TTC549 (cell line): ENCODE measurements around the gene TBX5.

Experiments used
- FAIRE-seq: peaks from 2 replicates; lab custom pipeline; 2012; peaks lifted over from hg19 to GRCh38; lab: Jason Lieb, UNC

The TBX5 gene

GRCh38 chr12:114405519-114406271, at the start of gene TBX5:
TBX5 (minus strand) TSS chr12:114406144; CDS start chr12:114403898, 2,246 bp downstream.
- FAIRE-seq = no peak

- FAIRE-seq = no peak
Observed at GRCh38 chr12:114451657-114452056, 45.7 kb upstream of the TBX5 start.

DNA sequence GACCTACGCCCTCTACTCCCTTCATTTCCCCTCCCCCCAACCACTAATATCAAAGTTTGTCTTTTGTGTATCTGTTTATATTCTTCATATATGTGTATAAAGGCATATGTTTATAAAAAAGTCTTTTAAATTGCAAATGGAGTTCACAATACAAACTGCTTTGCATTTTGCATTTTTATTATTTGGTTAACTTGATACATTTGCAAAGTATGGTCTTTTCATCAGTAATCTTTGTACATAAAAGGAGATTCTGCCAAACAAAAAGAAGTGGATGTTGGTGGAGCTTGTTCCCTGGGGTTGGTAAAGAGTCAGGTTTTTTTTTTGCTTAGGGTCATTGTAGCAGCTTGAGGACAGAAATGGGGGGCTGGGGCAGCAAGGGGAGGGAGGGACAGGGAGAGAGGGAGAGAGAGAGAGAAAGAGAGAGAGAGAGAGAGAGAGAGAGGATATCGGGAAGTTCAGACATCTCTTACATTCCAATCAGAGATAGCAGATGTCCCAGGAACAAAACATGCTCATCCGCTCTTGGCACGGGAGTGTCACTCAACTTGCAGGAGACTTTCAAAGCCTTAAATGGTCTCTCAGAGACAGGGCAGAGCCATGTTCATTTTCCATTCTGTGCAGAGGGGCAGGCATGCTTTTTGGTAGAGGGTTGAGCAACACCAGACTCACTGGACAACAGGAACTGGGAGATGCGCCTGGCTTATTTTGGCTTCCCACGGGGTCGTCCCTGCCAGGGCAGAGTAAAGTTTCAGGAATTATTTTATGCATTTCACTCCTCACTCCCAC, 44.8 kb upstream of the TBX5 start:
- no peak for FAIRE-seq

GRCh38 chr12:114450019-114450418, 44.1 kb upstream of the TBX5 start:
- FAIRE-seq = no peak

DNA sequence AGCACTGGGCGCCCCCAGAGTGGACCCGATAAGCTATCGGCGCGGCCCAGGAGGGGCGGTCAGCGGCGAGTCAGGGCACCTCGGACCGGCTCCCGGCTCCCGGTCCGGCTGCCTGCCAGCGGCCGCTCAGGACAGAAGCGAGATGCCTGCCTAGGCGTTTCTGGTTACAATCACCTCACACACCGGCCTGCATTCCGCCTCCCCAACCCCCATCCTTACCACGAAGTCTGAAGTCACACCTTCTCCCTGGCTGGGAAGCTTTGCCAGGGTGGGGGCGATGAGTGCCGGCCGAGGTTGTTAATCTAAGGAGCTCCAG, 42.6 kb upstream of the TBX5 start:
- FAIRE-seq = no peak

DNA sequence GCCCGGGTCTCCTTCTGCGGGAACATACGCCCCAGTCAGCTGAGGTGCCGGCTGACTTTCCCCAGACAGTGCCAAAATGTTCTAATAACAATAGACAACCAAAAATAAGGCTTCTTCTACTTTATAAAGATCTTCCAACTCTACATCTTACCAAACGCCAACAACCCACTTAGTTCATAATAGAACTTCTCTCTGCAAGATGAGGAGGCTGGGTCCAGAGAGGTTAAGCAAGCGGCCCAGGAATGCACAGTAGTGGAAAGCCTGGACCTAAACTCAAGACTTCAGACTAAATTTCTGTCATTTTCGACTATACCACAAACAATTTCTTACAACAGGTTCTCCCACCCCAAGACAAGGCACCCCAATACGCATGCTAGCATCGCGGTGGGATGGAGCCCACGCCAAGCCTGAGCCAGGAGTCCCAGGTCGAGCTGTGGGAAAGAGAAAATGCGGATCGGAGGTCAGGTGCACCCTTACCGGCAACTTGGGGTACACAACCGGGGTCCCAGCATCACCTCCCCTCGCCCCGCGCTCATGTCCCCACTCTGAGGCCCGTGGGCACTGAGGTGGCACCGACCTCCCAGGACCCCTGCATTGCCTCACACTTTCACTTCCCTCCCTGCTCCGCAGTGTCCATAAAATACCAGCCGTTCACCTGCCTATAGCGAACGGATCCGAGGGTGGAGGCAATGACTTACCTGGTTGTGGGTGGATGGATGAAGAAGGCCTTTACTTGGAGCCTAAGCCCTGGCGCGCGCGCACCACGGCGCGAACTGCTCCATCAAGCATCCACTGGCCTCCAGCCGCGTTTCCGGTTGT, 42.1 kb upstream of the TBX5 start:
- FAIRE-seq = no peak

DNA sequence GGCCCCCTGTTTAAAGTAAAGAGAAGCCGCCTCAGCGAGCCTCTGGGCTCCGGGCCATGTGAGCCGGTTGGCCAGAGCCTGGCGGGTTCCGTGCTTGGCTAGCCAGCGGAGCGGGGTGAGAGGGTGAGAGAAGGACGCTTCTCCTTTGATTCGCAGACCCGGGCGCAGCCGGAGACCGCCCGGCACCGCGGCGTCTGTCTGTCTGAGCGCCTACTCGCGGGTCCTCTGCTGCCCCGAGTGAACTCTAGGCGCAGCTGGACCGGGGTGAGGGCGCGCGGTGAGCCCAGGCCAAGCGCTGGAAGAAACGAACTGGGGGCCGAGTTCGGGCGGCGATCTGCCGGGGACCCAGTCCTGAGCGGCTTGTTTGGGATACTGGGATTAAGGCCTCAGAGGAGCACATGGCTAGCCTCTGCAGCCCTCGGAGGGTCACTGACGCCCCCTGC, 41.4 kb upstream of the TBX5 start:
- FAIRE-seq = no peak

DNA sequence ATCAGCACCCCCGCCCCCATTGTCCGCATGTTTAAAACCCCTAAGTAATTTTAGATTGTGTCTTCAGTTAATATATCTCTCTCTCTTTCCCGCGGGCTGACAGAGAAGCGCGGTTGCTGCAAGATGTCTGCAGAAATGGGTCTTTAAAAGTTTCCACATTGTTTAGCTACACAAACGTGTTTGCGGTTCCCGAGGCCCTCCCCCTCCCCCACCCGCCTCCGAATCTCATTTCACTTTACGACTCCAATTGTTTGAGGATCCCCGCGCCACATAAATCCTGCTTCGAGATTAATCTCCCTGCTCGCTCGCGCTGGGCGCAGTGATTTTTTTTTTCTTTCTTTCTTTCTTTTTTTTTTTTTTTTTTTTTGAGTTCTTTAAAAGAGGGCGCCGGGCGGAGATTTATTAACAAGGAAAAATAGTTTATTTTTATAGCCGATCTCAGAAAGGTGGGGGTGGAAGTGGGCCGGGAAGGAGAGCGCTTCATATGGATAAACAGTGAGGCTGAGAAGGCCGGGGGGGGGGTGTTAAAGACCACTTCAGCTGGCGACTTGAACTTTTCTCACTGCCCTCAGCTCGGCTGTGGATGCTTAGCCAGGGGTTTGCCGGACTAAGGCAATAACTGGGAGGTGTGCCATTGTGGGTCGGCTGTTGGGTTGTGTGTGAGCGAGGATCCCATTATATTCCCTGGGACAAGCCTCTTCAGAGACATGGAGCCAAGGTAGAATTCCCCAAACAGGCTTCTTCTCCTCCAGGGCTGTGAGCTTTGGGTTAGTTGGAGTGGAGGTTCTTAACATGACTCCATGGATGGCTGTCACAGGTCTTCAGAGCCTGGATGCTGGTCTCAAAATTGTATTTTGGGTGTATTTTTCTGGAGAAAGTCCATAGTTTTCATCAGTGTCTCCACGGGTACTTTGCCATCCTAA, 39.7 kb upstream of the TBX5 start:
- FAIRE-seq = no peak

DNA sequence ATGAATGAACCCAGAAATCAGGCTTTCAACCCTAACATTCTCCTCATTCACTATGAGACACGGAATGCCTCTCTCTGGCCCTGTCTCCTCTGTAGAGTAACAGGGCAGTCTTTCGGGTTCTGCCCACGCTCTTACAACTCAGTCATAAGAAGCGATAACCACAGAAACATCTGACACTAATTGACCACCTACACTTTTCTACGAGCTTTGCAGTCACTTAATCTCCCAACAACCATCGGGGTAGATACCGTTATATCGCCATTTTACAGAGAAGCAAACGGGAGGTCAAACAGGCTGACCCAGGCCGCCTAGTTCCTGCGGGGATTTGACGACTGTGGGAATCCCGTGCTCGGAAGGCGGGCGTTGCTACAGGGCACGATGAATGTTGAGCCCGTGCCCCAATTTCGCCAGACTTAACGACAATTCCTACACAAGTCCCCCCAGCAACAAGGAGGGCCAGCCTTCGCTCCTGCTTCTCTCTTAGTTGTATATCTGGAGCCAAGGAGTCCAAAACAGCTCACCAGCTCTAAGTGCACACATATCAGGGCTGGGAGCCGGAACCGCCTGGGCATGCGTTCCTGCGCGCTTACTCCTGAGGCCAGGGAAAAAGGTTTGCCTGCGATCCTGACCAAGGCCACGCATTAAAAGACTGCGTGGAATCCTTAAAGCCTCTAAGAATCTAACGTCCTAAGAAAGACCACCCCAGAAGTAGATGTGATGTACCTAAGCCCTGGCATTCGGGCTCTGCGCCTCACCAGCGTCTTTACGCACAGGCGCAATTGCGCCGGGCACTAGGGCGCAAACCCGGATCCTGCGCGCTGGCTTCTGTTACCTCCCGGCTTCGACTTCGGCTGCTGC, 38.7 kb upstream of the TBX5 start:
- no peak for FAIRE-seq

GRCh38 chr12:114443607-114444421, 37.9 kb upstream of the TBX5 start:
- FAIRE-seq = no peak

DNA sequence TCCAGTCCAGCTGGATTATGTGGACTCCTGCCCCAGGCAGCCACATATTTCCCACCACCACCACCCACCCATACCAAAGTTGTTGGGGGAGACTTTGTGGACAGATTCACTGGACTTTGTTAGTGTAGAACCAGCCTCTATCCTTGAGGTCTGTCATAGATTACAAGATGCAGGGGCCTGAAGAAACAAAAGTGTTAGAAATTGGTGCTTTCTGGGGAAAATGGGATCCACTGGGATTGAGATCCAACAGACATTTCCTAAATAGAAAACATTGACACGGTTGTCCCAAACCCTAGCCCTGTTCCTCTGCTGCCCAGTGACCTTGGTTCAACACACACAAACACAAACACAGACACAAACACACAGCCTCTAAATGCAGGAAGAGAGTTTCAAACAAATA, 36.6 kb upstream of the TBX5 start:
- FAIRE-seq = no peak

GRCh38 chr12:114441545-114441944, 35.6 kb upstream of the TBX5 start:
- FAIRE-seq = no peak

DNA sequence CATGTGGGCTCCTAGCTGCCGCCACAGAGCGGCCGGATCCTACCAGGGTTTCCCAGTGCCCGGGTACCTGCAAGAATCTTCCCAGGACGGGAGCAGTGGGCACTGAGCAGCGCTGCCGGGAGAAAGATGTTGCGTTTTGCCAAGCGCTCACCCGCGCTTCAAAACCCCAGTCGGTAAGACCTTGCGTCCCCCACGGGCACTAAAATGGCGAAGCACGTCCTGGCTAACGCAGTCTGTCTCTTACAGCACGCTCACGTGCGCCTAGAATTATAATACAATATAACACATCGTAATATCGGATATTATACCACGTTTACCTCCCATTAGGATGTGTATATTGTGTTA, 35.1 kb upstream of the TBX5 start:
- no peak for FAIRE-seq

DNA sequence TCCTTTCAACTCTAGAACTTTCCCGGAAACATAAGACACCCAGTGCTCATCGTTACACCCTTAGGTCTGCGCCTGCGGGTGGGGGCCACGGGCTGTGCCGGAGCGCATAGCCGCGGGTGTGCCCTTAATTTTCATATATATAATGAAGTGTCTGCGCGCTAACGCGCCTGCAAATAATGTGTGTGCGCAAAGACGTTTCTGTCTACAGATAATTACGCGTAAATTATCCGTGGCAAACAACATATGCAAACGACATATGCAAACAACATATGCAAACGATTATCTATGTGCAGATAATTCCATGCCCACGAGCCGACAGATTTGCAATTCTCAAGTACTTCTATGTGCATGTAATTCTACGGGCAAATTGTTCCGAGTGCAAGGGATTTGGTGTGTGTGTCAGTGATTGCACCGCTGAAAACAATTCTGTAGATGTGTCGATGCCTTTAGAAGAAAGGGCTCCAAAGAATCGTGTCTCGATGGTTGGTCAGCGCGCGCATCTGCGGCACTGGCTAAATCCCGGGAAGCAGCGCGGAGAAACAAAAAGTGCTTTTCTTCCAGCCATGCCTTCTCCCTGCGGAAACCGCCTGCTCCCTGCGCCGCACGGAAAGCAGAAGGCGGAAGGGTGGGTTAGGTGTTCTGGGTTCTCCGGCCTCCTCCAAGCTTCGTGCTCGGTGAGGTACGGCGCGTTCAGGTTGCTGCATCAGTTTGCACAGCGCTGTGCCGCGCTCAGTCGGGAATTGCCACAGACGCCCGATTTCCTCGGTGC, 34.5 kb upstream of the TBX5 start:
- no peak for FAIRE-seq

GRCh38 chr12:114439817-114440216, 33.9 kb upstream of the TBX5 start:
- no peak for FAIRE-seq

DNA sequence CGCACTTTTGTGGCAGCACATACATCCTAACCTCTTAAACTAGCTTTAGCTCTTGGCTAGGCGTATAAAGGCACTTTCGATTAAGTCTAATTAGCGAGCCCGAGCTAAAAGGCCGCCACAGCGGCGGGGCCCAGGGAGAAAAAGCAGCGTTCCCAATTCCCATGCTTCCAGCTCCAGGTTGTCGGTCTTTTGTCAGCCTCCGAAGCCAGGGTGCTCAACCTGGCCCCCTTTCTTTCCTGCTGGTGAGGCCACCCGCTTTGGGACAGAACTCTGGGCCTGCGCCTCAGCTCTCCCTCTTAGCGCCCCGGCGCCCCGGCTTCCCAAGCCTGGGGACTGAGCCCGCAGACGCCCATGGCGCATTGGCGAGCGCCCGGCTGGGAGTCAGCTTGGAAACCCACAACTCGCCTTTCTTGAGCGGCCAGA, 33.3 kb upstream of the TBX5 start:
- FAIRE-seq = no peak

DNA sequence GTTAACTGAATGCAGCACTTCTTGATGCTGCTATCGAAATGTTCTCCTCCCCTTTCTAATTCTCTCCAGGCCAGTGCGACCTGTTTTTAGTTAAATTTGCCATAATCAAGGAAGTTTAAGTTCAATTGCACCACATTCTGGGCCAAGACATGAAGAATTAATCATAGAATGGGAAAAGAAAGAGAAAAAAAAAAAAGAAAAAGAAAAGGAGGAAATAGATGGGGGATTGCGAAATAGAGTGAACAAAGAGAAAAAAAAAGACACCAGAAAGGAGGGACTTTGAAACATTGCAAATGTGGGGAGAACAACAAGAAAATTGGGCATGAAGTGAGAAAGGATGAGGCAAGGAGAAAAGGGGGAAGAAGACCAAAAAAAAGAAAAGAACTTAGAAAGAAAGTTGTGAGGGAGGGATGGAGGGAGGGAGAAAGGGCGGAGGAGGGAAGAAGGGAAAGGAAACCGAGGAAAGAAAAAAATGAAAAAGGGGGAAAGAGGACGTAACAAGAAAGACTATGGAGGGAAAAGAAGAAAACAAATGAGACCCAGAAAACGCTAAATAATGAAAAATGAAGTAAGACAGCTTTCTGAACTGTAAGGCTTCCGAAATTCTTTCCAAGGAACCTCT, 32.8 kb upstream of the TBX5 start:
- FAIRE-seq = no peak

DNA sequence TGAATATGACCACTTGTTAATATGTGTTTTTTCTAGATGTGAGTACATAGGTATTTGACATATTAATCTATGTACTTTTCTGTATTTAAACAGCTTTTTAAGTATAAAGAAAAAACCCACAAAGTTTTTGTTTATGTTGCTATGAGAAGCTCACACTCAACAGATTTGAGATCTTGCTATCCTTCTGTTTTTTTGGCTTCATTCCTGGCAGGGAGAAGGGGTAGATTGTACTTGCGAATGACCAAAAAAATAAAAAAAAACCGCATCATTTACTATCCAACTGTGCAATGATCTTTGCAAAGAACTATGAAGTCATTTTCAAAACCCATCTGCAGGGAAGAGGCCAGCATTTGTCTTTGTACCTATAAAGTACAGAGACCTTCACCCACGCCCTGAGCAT, 28.4 kb upstream of the TBX5 start:
- no peak for FAIRE-seq

- FAIRE-seq = no peak
Observed at GRCh38 chr12:114431902-114432301, 26.0 kb upstream of the TBX5 start.
